ENCODE results near the gene ADGRG6. TPM values are rescaled to one million over a fixed set of nuclear protein-coding genes. Genes with fewer than 3 reads are reported as not detected.

ADGRG6 gene
- total and polyA plus RNA-seq, 2 donors (not counting 1 experiment from before 2014, with no cell fraction given): 0.03 TPM; not detected in 1

DNA sequence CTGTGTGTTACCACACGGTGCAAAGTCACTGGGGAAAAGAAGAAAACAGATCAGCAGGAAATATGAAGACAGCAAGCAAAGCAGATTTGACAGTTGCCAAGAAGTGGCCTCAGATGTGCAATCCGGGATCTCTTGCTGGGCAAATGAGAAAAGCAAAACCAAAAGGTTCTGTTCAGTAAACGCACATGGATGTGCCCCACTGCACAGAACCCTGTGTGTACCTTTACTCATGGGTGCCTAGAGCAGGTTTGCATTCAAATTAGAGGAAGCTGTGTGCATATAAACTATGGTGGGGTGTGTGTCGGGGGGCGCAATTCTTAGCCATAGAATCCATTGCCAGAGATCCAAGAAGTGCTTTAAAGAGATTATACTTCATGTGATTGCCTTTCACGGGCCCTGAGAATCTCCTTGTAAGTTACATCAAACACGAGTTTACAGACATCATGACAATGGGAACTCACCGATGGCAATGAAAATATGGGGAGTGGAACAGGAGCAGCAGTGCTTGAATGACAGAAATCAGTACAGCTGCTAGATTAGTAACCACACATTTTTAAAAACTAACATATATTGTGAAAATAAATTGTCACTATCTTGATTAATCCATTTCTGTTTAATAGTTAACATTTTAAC, 154.3 kb downstream of the ADGRG6 start:
- intact Hi-C loops (cut with micrococcal nuclease): no loop called here
- Histone ChIP-seq H3K27me3 (replicated peaks in 1 of 4; ENCODE audit: control extremely low read depth in 1 of 4, control insufficient read depth in 3 of 4, insufficient read depth in 4 of 4, low read length in 3 of 4) (no peaks in the 10 kb centered on the region), H4K20me1 (ENCODE audit: control insufficient read depth, insufficient read depth, low read length, poor library complexity, severe bottlenecking) (no peaks in the 10 kb centered on the region), H3K9ac (ENCODE audit: low read length) (no peak overlapping the region), H3K4me2 (replicated peaks; ENCODE audit: low read depth, low read length, poor library complexity, severe bottlenecking) (no peak overlapping the region), H3K27ac (ENCODE audit: low read length in 2 of 2) (no peak overlapping the region), H3K79me2 (ENCODE audit: control insufficient read depth, insufficient read depth, low read length) (no peaks in the 10 kb centered on the region), H3K4me3 (ENCODE audit: control extremely low read depth in 1 of 5, extremely low read depth in 1 of 5, insufficient read depth in 1 of 5, low read depth in 2 of 5, low read length in 4 of 5) (no peak overlapping the region), H3K4me1 (ENCODE audit: control insufficient read depth in 2 of 2, insufficient read depth in 2 of 2, low read length in 2 of 2) (no peaks in the 10 kb centered on the region), H3K36me3 (replicated peaks in 1 of 2; ENCODE audit: control extremely low read depth in 1 of 2, control insufficient read depth in 1 of 2, extremely low read depth in 1 of 2, insufficient read depth in 2 of 2, low read length in 1 of 2) (no peaks in the 10 kb centered on the region), H2AFZ (ENCODE audit: insufficient read depth, low read depth, low read length, poor library complexity, severe bottlenecking) (no peak overlapping the region), H3K9me3 (ENCODE audit: control extremely low read depth in 1 of 3, control insufficient read depth in 2 of 3, insufficient read depth in 1 of 3, low read length in 2 of 3) (no peaks in the 10 kb centered on the region)
- no peak overlapping the region for H3K4me3 Mint-ChIP-seq
- WGBS (ENCODE audit: insufficient coverage): 62% methylated on average over 6 of the region's 8 CpGs
- no peaks in the 10 kb centered on the region for H3K4me1 Mint-ChIP-seq
- ChIA-PET POLR2A (no interaction called here), CTCF (no interaction called here)
- H3K9me3 Mint-ChIP-seq (ENCODE audit: insufficient read depth): peaks cover 3% of the 10 kb centered on the region
- H3K27me3 Mint-ChIP-seq: peaks cover 6% of the 10 kb centered on the region
- no peak overlapping the region for H3K27ac Mint-ChIP-seq
- no peak for ATAC-seq (ENCODE audit: low read depth)
- no peak for DNase-seq
- no peak for TF ChIP-seq EZH2 (IDR thresholded peaks at IDR 0.05; ENCODE audit: borderline replicate concordance, insufficient read depth, low read depth, low read length, poor library complexity, severe bottlenecking)
- no peak for TF ChIP-seq CTCF (IDR thresholded peaks at IDR 0.05)

DNA sequence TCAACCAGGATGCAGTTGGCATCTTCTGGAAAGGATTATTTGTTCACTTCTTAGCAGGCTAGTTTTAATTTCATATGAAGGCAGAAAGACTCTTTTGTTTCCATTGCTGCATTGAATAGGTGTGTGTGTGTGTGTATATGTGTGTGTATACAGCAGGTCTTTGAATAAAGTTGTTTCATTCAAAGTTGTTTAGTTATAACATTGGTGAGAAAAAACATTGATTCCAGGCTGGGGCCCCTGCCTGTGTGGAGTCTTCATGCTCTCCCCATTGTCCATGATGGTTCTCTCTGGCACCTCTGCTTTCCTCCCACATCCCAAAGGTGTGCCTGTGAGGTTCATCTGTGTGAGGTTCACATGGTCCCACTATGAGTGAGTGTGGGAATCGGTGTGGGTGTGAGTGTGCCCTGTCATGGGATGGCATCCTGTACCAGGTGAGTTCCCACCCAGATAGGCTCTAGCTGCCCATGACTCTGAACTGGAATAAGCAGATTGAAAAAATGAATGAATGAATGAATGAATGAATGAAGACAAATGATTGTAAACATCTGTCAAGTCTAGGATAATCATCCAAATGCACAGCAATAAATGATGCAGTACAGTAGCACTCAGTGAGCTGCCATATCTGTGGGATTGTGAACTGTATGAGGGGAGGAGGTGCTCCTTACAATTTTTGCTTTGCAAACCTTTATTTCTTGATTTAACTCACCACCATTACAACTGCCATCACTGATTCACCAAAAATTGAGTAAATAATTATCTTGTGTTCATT, 156.0 kb downstream of the ADGRG6 start:
- ATAC-seq (ENCODE audit: low read depth) (no peak), DNase-seq (no peak)
- no peak overlapping the region for H3K9ac ChIP-seq (ENCODE audit: low read length)
- no peaks in the 10 kb centered on the region for H3K4me1 ChIP-seq (ENCODE audit: control insufficient read depth in 2 of 2, insufficient read depth in 2 of 2, low read length in 2 of 2)
- H3K27ac Mint-ChIP-seq: no peak overlapping the region
- intact Hi-C loops (cut with micrococcal nuclease): no loop called here
- no peaks in the 10 kb centered on the region for H3K4me1 Mint-ChIP-seq
- no peaks in the 10 kb centered on the region for H4K20me1 ChIP-seq (ENCODE audit: control insufficient read depth, insufficient read depth, low read length, poor library complexity, severe bottlenecking)
- no peak overlapping the region for H3K4me3 ChIP-seq (ENCODE audit: control extremely low read depth in 1 of 5, extremely low read depth in 1 of 5, insufficient read depth in 1 of 5, low read depth in 2 of 5, low read length in 4 of 5)
- H3K27me3 ChIP-seq (replicated peaks in 1 of 4; ENCODE audit: control extremely low read depth in 1 of 4, control insufficient read depth in 3 of 4, insufficient read depth in 4 of 4, low read length in 3 of 4): no peaks in the 10 kb centered on the region
- H3K4me2 ChIP-seq (replicated peaks; ENCODE audit: low read depth, low read length, poor library complexity, severe bottlenecking): no peak overlapping the region
- ChIA-PET POLR2A (no interaction called here), CTCF (no interaction called here)
- H3K9me3 Mint-ChIP-seq (ENCODE audit: insufficient read depth): peaks cover 8% of the 10 kb centered on the region
- no peaks in the 10 kb centered on the region for H3K79me2 ChIP-seq (ENCODE audit: control insufficient read depth, insufficient read depth, low read length)
- H3K4me3 Mint-ChIP-seq: no peak overlapping the region
- peaks cover 0 to 8% (median 8%) of the 10 kb centered on the region in 3 donors for H3K9me3 ChIP-seq (ENCODE audit: control extremely low read depth in 1 of 3, control insufficient read depth in 2 of 3, insufficient read depth in 1 of 3, low read length in 2 of 3)
- H3K27ac ChIP-seq (ENCODE audit: low read length in 2 of 2): no peak overlapping the region
- no peak for TF ChIP-seq CTCF (IDR thresholded peaks at IDR 0.05)
- TF ChIP-seq EZH2 (IDR thresholded peaks at IDR 0.05; ENCODE audit: borderline replicate concordance, insufficient read depth, low read depth, low read length, poor library complexity, severe bottlenecking): no peak
- no peak overlapping the region for H2AFZ ChIP-seq (ENCODE audit: insufficient read depth, low read depth, low read length, poor library complexity, severe bottlenecking)
- no peaks in the 10 kb centered on the region for H3K36me3 ChIP-seq (replicated peaks in 1 of 2; ENCODE audit: control extremely low read depth in 1 of 2, control insufficient read depth in 1 of 2, extremely low read depth in 1 of 2, insufficient read depth in 2 of 2, low read length in 1 of 2)
- WGBS (ENCODE audit: insufficient coverage): 100% methylated on average over 1 of the region's 1 CpG
- H3K27me3 Mint-ChIP-seq: peaks cover 6% of the 10 kb centered on the region

Data from B cell (primary cell).